Measurements from ENCODE around the gene TCF25. TPM values are rescaled to one million over a fixed set of nuclear protein-coding genes. Genes with fewer than 3 reads are reported as not detected.
"Not testable (repeated sequence)": the region's sequence is repeated elsewhere in the genome, so short reads cannot be mapped to it uniquely, and the experiment has no call there.

Gene TCF25, protein sequence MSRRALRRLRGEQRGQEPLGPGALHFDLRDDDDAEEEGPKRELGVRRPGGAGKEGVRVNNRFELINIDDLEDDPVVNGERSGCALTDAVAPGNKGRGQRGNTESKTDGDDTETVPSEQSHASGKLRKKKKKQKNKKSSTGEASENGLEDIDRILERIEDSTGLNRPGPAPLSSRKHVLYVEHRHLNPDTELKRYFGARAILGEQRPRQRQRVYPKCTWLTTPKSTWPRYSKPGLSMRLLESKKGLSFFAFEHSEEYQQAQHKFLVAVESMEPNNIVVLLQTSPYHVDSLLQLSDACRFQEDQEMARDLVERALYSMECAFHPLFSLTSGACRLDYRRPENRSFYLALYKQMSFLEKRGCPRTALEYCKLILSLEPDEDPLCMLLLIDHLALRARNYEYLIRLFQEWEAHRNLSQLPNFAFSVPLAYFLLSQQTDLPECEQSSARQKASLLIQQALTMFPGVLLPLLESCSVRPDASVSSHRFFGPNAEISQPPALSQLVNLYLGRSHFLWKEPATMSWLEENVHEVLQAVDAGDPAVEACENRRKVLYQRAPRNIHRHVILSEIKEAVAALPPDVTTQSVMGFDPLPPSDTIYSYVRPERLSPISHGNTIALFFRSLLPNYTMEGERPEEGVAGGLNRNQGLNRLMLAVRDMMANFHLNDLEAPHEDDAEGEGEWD
- total RNA-seq (2014; rRNA removed; shearing (Covaris generic); ENCODE audit: low replicate concordance) = 141 and 237 TPM in 2 replicates

- in situ Hi-C loops (cut with HindIII; ENCODE audit: low pct_unique_long_range_greater_than_20kb, low sequenced_read_pairs) = no loop called here
- peak; percentile 91 for DNase-seq (ENCODE audit: low read depth)
These were observed at the start of gene TCF25 for GRCh38 chr16:89873109-89873971. Gene TCF25 (plus strand): TSS chr16:89873592. CDS start chr16:89873668, 76 bp downstream.

GRCh38 chr16:89823824-89824148, 49.6 kb upstream of the TCF25 start:
- in situ Hi-C loops (cut with HindIII; ENCODE audit: low pct_unique_long_range_greater_than_20kb, low sequenced_read_pairs); DNase-seq (ENCODE audit: low read depth): not testable (repeated sequence)

GRCh38 chr16:89826531-89827382, 46.6 kb upstream of the TCF25 start:
- in situ Hi-C loops (cut with HindIII; ENCODE audit: low pct_unique_long_range_greater_than_20kb, low sequenced_read_pairs) = no loop called here
- DNase-seq (ENCODE audit: low read depth) = peak; percentile 35

- in situ Hi-C loops (cut with HindIII; ENCODE audit: low pct_unique_long_range_greater_than_20kb, low sequenced_read_pairs) = no loop called here
- peak; percentile 81 for DNase-seq (ENCODE audit: low read depth)
These were observed 45.8 kb upstream of the TCF25 start for GRCh38 chr16:89827383-89828198.

DNA sequence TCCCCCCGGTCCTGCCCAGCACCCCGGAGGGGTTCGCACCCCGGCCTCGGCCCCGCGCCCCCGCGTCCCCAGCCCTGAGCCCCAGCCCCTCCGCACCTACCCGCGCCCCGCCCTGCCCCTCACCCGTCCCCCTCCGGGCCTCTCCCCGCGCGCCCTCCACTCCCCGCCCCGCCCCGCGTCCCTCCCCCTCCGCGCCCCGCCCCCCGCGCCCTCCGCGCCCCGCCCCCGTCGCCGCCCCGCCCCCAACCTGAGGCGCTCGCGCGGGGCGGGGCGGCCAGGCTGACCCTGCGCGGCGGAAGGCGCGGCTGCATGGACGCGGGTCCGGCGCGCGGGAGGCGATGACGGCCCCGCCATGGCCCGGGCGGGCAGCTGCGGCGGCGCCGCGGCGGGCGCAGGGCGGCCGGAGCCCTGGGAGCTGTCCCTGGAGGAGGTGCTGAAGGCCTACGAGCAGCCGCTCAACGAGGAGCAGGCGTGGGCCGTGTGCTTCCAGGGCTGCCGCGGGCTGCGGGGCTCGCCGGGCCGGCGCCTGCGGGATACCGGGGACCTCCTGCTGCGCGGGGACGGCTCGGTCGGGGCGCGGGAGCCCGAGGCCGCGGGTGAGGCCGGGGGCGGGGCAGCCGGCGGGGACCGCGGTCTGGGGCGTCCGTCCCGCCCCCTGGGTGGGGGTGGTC, 45.1 kb upstream of the TCF25 start, which contains the start of gene SPIRE2:
TSS of gene SPIRE2 (plus strand) at position 277 of the 671 bp plus-strand sequence. CDS start at position 353, 76 bp downstream.
- in situ Hi-C loops (cut with HindIII; ENCODE audit: low pct_unique_long_range_greater_than_20kb, low sequenced_read_pairs) = no loop called here
- peak; percentile 60 for DNase-seq (ENCODE audit: low read depth)

DNA sequence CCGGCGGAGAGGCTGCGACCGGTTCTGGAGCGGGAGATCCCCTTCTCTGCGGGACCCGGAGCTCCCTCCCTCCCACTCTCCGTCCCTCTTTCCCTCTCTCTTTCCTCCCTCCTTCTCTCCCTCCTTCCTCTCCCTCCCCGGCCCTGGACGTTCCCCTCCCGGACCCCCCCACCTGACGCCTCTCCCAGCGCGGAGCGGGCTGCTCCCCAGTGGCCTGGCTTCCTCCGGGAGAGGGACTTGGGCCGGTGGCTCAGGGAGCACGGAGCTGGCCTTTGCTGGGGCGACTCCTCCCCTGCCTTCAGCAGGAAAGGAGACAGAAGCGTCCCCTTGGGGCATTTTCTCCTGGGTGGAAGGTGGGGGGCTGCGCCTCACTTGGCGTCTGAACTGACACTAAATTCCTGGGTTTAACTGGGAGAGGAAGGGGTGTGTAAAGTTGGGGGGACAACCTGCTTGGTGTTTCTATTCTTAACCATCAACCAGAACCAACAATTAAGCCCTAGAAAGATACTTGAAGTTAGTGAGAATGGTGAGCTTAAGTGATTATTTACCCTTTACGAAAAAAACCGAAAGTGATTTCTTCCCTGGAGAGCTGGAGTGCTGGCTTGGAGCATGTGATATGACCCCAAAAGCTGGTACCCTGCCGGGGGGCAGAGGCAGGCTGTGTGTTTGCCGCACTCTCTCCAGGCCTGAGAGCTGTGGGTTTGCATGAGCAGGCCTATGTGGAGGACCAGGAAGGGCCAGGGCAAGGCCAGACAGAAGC, 44.3 kb upstream of the TCF25 start:
- DNase-seq (ENCODE audit: low read depth) = no peak
- in situ Hi-C loops (cut with HindIII; ENCODE audit: low pct_unique_long_range_greater_than_20kb, low sequenced_read_pairs) = no loop called here

GRCh38 chr16:89829630-89830437, 43.6 kb upstream of the TCF25 start:
- no peak for DNase-seq (ENCODE audit: low read depth)
- in situ Hi-C loops (cut with HindIII; ENCODE audit: low pct_unique_long_range_greater_than_20kb, low sequenced_read_pairs) = no loop called here

DNA sequence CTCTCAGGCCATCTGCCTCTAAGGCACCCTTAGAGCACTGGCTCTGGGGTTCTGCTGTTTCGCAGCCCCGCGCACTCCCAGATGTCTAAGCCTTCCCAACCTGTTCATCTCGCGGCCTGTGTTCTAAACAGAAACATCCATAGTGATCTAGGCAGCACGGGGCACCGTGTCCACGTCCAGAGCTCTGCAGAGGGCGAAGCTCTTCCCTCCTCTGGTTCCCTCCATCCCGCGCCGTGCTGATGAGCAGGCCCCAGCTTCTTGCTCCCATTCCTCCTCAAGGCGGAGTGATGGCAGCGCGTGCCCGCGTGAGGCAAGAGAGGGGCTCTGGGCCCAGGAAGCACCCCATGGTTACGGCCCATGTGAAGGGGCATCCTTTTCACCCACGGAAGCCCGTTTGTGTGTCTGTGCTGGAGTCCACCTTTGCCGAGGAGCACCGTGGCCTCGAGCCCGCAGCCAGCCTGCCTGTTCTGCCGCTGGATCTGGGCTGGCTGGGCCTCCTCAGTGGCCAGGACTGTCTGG, 41.5 kb upstream of the TCF25 start:
- in situ Hi-C loops (cut with HindIII; ENCODE audit: low pct_unique_long_range_greater_than_20kb, low sequenced_read_pairs) = no loop called here
- no peak for DNase-seq (ENCODE audit: low read depth)

GRCh38 chr16:89833664-89834363, 39.6 kb upstream of the TCF25 start:
- in situ Hi-C loops (cut with HindIII; ENCODE audit: low pct_unique_long_range_greater_than_20kb, low sequenced_read_pairs); DNase-seq (ENCODE audit: low read depth): not testable (repeated sequence)

GRCh38 chr16:89834813-89835363, 38.5 kb upstream of the TCF25 start:
- in situ Hi-C loops (cut with HindIII; ENCODE audit: low pct_unique_long_range_greater_than_20kb, low sequenced_read_pairs) = not testable (repeated sequence)

DNA sequence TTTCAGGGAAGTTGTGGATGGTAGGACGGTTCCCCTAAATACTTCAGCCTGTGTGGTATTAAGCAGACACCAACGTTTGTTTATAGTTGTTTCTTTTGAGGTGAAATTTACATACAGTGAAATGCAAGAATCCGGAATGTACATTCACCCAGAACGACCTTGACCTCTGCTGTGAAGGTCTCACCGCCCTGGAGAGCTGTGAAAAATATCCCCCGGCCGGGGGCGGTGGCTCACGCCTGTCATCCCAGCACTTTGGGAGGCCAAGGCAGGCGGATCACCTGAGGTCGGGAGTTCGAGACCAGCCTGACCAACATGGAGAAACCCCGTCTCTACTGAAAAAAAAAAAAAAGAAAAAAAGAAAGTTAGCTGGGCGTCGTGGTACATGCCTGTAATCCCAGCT, 36.9 kb upstream of the TCF25 start:
- in situ Hi-C loops (cut with HindIII; ENCODE audit: low pct_unique_long_range_greater_than_20kb, low sequenced_read_pairs); DNase-seq (ENCODE audit: low read depth): not testable (repeated sequence)

More at GRCh38 chr16:89834813-89835363, 38.5 kb upstream of the TCF25 start:
- not testable (repeated sequence) for DNase-seq (ENCODE audit: low read depth)

DNA sequence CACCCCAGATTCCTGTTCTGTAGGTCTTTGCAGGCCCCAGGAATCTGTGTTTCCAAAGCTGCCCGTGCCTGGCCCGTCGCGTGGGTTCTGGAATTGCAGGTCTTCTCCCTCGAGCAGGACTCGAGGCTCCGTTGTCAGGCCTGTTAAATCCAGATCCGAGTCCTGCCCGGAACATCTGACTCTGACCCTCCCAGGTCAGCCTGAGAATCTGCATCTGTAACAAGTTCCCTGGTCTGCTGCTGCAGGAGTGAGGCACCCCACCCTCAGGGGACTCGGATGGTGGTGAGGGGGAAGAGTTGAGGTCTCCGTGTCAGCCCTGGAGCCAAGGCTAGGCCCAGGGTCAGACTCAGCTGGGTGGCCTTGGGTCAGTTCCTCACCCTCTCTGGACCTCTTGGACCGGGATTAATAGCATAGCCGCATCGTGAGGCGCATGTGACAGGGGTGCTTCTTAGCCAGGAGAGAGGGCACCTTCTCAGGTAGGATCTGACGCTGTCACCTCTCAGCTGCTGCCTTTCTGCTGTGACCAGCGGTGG, 36.3 kb upstream of the TCF25 start:
- no peak for DNase-seq (ENCODE audit: low read depth)
- in situ Hi-C loops (cut with HindIII; ENCODE audit: low pct_unique_long_range_greater_than_20kb, low sequenced_read_pairs) = no loop called here

DNA sequence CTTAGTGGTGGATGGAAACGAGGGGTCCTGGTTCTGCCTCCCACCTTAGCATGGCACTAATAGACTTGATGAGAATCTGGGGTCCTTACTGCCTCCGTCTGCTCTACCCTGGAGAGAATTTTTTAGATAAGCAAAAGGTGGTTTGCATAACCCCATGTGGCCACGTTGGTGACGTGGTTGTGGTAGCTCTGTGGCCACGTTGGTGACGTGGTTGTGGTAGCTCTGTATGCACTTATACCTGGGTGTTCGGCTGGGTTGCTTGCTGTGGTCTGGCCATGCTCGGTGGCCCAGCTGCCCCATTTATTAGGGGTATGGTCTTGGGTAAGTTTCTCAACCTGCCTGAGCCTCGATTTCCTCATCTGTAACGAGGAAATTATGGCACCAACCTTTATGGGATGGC, 32.1 kb upstream of the TCF25 start:
- DNase-seq (ENCODE audit: low read depth) = no peak
- in situ Hi-C loops (cut with HindIII; ENCODE audit: low pct_unique_long_range_greater_than_20kb, low sequenced_read_pairs) = no loop called here

Data from Caki2 (cell line).